Measurements from ENCODE around the gene DDX56.

DDX56 gene

DNA sequence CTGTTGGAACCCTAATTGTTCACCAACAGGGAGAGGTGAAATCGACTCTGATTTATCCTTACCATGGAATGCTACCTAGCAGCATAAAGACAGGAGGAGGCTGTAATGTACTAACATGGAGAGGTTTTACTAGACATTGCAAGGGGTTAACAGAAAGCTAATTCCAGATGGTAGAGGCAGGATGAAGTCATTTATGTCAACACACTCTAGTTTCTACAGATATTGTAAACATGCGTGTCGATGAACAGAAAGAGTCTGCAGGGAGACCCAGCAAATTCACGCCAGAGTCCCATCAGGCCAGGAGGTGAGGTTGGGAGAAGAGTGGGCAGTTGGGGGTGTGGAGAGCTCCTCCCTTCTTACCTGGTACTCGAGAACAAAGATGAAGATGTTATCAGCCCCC lies 39.6 kb downstream of the DDX56 start:
- DNase-seq: no peak

DNA sequence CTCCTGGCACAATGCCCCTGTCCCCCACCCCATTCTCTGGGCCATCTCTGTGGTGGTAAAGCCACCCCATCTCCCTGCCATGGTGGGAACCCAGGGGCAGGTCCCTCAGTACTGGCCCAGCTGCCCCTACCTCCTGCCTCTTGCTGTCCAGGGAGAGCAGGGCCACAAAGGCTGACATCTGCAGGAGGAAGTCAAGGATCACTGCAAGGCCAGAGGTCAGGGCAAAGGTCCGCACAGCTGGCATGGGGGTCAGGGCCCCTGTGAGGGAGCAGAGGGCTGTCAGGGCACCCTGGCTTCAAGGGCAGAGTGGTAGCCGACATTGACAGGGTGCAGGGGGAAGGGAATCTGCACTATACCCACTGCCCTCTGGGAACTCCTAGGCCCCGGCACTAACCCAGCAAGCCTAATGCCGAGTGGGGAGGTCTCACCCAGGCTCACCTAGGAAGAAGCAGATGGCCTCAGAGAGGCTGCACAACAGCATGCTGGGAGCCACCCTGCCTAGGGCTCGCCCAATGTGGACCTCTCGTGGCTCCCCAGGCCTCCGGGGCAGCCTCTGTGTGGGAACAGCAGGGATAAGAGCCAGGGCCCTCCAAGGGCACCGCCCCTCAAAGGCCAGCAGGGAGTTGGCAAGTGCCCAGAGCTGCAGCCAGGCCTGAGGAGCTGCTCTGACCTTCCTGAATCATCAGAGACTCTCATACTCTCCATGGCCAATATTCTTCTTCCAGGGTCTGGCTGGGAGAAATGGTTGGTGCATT lies 40.2 kb downstream of the DDX56 start:
- no peak for DNase-seq

DNA sequence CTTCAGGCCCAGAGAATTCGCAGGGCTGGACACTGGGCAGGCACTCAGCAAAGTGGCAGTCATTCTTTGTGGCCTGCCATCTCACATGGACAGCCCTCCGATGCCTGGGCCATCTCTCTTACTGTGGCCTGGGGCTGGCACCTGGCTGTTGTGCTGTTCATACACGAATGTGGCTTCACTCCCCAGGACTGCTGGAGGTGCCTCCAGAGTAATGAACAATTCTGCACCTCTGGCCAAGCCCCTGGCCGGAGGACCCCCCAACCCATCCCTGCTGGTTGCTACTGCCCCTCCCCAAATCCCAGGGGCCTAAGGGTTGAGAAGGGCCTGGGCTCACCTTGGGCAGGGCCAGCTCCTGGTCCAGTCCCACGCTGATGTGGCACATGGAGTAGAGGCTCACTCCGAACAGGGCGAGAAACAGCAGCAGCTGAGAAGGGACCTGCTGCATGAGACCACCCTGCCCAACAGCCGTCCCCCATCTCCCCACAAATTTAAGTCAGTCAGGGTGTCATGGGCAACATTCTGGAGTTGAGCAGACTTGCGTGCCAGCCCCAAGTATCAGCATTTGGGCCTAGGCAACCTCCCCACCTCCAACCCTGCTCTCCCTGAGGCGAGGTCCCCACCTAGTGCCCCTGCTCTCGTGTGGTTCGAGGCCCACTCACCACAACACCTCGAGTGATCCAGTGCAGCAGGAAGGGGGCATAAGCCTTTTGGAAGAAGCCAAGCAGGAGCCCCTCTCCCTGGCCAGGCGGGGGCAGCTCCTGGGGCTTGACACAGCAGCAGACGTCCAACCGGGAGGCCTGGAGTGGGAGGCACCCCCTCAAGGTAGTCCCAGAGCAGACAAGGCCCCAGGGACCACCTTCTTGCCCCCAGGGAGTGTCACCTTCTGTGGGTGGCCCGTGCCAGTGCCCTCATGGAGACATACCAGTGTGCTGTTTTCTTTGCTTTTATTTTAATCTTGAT lies 42.0 kb downstream of the DDX56 start:
- DNase-seq: no peak

DNA sequence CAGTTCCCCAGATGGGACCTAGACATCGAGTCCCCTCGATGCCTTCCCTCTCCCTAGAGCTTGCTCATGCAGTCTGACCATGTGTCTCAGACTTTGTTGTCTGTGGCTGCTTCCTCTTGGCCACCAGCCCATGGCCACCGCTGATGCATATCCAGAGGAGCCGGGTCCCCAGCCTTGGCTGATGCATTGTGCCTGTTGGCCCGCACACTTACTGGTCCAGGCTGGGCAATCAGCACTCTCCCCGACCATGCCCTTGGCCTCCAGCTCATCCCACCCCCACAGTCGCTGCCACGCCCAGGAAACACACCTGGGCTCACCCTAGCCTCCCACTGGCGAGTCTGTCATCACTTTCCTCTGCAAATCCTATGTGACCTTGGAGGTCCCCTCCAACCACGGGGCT lies 42.7 kb downstream of the DDX56 start:
- no peak for DNase-seq

DNA sequence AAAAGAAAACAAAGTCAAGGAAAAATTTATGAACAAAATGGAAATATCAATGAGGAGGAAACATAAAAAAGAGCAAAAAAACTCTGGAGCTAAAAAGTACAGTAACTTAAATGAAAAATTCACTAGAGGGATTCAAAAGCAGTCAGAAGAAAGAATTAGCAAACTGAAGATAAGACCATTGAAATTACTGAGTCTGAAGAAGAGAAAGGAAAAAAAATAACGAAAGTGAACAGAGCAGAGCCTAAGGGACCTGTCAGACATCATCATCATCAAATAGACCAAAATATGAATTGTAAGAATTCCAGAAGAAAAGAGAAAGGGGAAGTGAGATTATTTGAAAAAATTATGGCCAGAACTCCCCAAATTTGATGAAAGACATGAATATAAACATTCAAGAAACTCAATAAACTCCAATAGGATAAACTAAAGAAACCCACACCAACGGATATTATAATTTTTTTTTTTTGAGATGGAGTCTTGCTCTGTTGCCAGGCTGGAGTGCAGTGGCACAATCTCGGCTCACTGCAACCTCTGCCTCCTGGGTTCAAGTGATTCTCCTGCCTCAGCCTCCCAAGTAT lies 48.8 kb downstream of the DDX56 start:
- no peak for DNase-seq

DNA sequence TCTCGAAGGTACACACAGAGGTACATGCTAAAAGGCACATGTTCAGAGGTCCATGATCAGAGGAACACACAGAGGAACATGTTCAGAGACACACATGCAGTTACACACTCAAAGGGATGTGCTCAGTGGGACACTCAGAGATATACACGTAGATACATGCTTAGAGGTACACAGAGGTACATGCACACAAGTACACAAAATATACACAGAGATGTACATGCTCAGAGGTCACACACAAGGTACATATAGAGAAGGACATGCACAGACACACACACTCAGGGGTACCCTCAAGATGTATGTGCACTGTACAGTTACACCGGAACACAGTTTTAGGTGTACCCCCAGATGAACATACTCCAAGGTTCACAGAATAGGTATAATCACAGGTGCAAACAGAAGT lies 51.4 kb downstream of the DDX56 start:
- DNase-seq: no peak

DNA sequence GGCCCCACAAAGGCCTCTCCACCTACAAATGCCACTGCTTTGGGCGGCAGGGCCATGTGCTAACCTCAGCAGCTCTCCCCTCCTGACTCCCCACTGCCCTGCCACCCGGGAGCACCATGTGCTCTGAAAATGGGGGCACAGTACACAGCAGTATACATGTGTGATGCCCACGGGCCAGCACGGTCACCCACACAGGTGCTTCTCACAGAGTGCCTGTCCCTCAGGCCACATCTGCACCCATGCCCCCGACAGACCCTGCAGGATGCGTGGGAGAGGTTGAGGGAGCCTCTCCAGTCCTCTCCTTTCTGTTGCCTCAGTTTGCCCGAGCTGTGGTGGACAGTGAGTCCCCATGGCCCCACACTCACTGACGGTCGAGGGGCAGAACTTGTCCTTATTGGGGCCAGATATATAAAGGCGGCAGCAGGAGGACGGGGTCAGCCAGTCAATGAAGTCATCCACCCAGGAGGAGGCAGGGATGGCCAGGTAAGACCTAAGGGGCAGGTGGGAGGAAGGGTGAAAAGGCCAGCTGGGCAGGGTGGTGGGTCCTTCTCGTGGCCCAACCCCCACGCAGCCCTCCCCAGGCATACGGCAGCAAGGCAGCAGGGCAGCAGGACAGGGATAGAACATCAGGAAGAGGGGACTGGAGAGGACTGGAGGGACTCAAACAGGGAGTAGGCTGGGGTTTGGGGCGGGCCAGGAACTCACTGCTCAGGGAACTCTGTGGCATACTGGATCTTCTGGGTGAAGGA lies 52.2 kb downstream of the DDX56 start:
- DNase-seq: no peak

DNA sequence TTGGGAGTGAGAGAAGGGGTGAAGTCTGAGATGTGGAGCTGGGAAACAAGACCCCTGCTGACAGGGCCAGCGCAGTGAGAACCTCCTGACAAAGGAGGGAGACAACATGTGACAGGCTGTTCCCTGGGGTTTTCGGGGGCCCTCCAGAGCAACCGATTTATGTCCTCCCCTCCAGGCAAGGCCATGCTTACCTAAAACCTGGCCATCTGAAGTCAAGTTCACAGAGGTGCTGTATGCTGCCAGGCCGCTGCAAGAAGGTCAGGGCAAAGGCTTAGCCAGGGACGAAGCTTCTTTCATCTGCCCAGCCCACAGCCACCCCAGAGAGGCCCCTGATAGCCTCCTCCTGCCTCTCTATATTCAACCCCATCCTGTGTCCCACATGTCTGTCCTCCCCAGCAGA lies 53.1 kb downstream of the DDX56 start:
- no peak for DNase-seq

DNA sequence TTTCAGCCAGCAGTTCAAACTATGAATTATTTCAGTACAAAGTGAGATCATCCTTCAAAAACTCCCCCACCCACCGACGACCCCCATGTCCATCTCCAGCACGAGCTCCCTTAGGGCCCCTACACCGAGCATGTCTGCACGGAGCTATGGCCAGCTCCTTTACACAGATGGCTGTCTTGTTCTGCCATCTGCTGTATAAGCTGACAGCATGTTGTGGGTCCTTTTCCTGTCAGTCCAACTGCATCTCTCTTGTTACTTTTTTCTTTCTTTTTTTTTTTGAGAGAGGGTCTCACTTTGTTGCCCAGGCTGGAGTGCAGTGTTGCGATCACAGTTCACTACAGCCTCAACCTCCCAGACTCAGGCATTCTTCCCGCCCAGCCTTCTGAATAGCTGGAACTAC lies 54.2 kb downstream of the DDX56 start:
- no peak for DNase-seq

DNA sequence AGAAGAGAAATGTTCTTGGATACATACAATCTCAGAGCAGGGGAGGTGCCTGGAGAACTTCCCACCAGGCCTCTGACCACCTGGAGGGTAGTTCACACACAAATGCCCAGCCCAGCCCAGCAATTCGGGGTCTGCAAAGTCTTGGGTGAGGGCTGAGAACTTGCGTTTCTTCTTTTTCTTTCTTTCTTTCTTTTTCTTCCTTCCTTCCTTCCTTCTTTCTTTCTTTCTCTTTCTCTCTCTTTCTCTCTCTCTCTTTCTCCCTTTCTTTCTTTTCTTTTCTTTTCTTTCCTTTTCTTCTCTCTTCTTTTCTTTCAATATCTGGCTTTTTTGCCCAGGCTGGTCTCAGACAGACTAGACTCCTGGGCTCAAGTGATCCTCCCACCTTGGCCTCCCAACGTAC lies 54.9 kb downstream of the DDX56 start:
- no peak for DNase-seq

DNA sequence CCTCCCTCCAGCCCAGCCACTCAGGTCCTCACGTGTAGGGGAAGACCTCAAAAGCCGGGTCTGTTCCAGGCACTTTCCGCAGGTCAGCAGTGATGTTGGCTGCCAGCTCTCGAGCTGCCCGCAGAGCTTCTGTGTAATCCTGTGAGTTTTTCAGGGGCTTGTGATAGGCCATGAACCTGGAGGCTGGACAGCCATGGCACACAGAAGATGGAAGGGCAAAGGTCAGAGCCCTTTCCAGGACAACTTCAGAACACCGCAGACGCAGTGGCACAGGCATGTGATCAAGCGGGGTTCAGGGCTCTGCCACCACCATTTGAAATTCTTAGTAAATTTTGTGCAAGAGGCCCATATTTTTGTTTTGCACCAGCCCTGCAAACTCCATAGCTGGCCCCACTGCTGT lies 56.5 kb downstream of the DDX56 start:
- DNase-seq: no peak
